MM.1S (cell line): Measurements from ENCODE around the gene BTBD8.

Experiments used
- DNase-seq: peaks from one replicate; pipeline ENCODE4 v3.0.0-alpha.2; 2015
- H2AFZ ChIP-seq: fragments of 300-600 bp; sonication (generic); 2 replicates; pipeline ENCODE4 v1.6.0; 2016; ENCODE audit warnings: antibody characterized with exemption, low read length
- H3F3A ChIP-seq: fragments of 300-600 bp; sonication (generic); 2 replicates; pipeline ENCODE4 v1.6.1; 2016; ENCODE audit warnings: mild to moderate bottlenecking, antibody characterized with exemption, low read length, moderate library complexity, mixed read lengths; ENCODE audit not compliant: insufficient read depth
- H3K27ac ChIP-seq: fragments of 300-600 bp; sonication (generic); 2 replicates; pipeline ENCODE4 v1.5.1; 2016; ENCODE audit warnings: mild to moderate bottlenecking, low read length
- H3K27me3 ChIP-seq: fragments of 300-600 bp; sonication (generic); replicated peaks from 2 replicates; pipeline ENCODE4 v1.6.0; 2016; ENCODE audit warnings: low read length; ENCODE audit not compliant: insufficient read depth
- H3K36me3 ChIP-seq: fragments of 300-600 bp; sonication (generic); replicated peaks from 2 replicates; pipeline ENCODE4 v1.6.1; 2016; ENCODE audit warnings: mild to moderate bottlenecking, low read length, mixed read lengths; ENCODE audit not compliant: insufficient read depth
- H3K4me1 ChIP-seq: fragments of 300-600 bp; sonication (generic); 2 replicates; pipeline ENCODE4 v1.6.1; 2016; ENCODE audit warnings: low read length, mixed read lengths
- H3K4me2 ChIP-seq: fragments of 300-600 bp; sonication (generic); 2 replicates; pipeline ENCODE4 v1.6.0; 2016; ENCODE audit warnings: low read depth, low read length
- H3K4me3 ChIP-seq: fragments of 300-600 bp; sonication (generic); 2 replicates; pipeline ENCODE4 v1.5.1; 2016; ENCODE audit warnings: low read length, mixed read lengths
- H3K79me2 ChIP-seq: fragments of 300-600 bp; sonication (generic); 2 replicates; pipeline ENCODE4 v1.6.1; 2016; ENCODE audit warnings: mixed run types, low read length, mixed read lengths
- H3K9ac ChIP-seq: fragments of 300-600 bp; sonication (generic); 2 replicates; pipeline ENCODE4 v1.6.1; 2016; ENCODE audit warnings: low read length, mixed read lengths
- H3K9me2 ChIP-seq: fragments of 300-600 bp; sonication (generic); replicated peaks from 2 replicates; pipeline ENCODE4 v1.6.1; 2016; ENCODE audit warnings: mild to moderate bottlenecking, low read length, mixed read lengths; ENCODE audit not compliant: insufficient read depth
- H3K9me3 ChIP-seq: fragments of 300-600 bp; sonication (generic); replicated peaks from 2 replicates; pipeline ENCODE4 v1.6.1; 2016; ENCODE audit warnings: mild to moderate bottlenecking, low read length, mixed read lengths; ENCODE audit not compliant: insufficient read depth
- H4K20me1 ChIP-seq: fragments of 300-600 bp; sonication (generic); 2 replicates; pipeline ENCODE4 v1.6.1; 2016; ENCODE audit warnings: mild to moderate bottlenecking, low read length, moderate library complexity, mixed read lengths; ENCODE audit not compliant: insufficient read depth
- CTCF ChIP-seq: fragments of 300-600 bp; sonication (generic); IDR thresholded peaks from 2 replicates; pipeline ENCODE4 v1.5.1; 2016; ENCODE audit warnings: antibody characterized with exemption, low read length, mixed read lengths
- EZH2 ChIP-seq: fragments of 300-600 bp; sonication (generic); optimal IDR thresholded peaks from 2 replicates; pipeline ENCODE3; 2017; ENCODE audit warnings: low read depth, mild to moderate bottlenecking, antibody characterized with exemption, low read length, mixed read lengths
- EZH2phosphoT487 ChIP-seq: fragments of 300-600 bp; sonication (generic); IDR thresholded peaks from 2 replicates; pipeline ENCODE4 v1.6.1; 2018; ENCODE audit warnings: antibody characterized with exemption, low read length

BTBD8 gene

DNA sequence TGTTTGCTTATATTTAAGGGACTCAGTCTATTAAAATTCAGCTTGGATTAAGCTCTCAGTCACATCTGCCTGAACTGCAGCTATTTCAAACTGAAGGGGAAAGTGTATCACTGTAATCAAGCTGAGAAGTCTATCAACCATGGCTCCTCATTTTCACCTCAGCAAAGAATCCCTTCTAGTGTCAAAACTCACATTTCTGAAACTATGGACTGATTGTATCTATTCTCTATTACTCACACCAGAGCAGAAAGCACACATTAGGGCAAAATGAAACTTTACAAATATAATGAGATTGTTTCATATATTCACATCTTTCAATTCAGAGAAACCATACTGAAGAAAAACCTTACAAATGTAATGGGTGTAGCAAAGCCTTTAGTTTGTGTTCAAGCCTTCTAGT, 123.0 kb downstream of the BTBD8 start:
- H3K27me3 ChIP-seq = no peaks in the 10 kb centered on the region
- H3K9me2 ChIP-seq = no peaks in the 10 kb centered on the region
- no peak for DNase-seq
- H3F3A ChIP-seq = no peaks in the 10 kb centered on the region
- no peak overlapping the region for H3K4me2 ChIP-seq
- no peak overlapping the region for H3K27ac ChIP-seq
- H3K9me3 ChIP-seq = no peaks in the 10 kb centered on the region
- H3K36me3 ChIP-seq = no peaks in the 10 kb centered on the region
- H3K79me2 ChIP-seq = no peaks in the 10 kb centered on the region
- H4K20me1 ChIP-seq = no peaks in the 10 kb centered on the region
- H2AFZ ChIP-seq = no peak overlapping the region
- H3K4me3 ChIP-seq = no peak overlapping the region
- H3K9ac ChIP-seq = no peak overlapping the region
- TF ChIP-seq EZH2phosphoT487 = no peak
- H3K4me1 ChIP-seq = no peaks in the 10 kb centered on the region

- Histone ChIP-seq H3K4me1 (no peaks in the 10 kb centered on the region), H3K9me2 (no peaks in the 10 kb centered on the region), H3K27ac (no peak overlapping the region), H3K27me3 (no peaks in the 10 kb centered on the region), H3K9me3 (no peaks in the 10 kb centered on the region), H3K4me2 (no peak overlapping the region), H2AFZ (no peak overlapping the region), H3K79me2 (no peaks in the 10 kb centered on the region), H3K36me3 (no peaks in the 10 kb centered on the region), H3K9ac (no peak overlapping the region), H3F3A (no peaks in the 10 kb centered on the region), H4K20me1 (no peaks in the 10 kb centered on the region), H3K4me3 (no peak overlapping the region)
- no peak for DNase-seq
- no peak for TF ChIP-seq EZH2phosphoT487
- TF ChIP-seq CTCF = no peak
These were observed 130.6 kb downstream of the BTBD8 start for GRCh38 chr1:92210701-92211100.

DNA sequence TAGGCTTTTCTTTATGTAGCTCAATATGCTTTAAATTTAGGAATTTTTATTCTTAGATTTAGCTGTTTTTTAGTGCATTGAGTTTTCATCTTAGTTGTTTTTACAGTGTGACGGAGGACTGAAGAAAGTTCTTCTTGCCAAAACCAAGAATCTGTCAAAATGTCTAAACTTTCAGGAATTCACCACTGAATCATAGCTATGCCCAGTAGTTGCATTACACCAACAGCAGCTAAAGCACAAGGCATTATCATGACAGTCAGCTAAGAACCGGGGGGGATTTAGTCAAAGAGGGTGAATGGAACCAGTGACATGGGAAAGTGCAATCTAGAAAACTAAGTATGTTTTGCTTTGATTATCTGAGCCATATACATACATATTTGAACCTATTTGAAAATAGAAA, 131.0 kb downstream of the BTBD8 start:
- no peak for TF ChIP-seq CTCF
- no peak for DNase-seq
- no peaks in the 10 kb centered on the region for H3K27me3 ChIP-seq
- no peak overlapping the region for H2AFZ ChIP-seq
- no peaks in the 10 kb centered on the region for H3K36me3 ChIP-seq
- no peaks in the 10 kb centered on the region for H3K9me3 ChIP-seq
- no peaks in the 10 kb centered on the region for H3K4me1 ChIP-seq
- H3K9ac ChIP-seq = no peak overlapping the region
- H3K27ac ChIP-seq = no peak overlapping the region
- no peaks in the 10 kb centered on the region for H3K79me2 ChIP-seq
- no peaks in the 10 kb centered on the region for H4K20me1 ChIP-seq
- H3K4me3 ChIP-seq = no peak overlapping the region
- H3K4me2 ChIP-seq = no peak overlapping the region
- H3K9me2 ChIP-seq = no peaks in the 10 kb centered on the region
- no peaks in the 10 kb centered on the region for H3F3A ChIP-seq

DNA sequence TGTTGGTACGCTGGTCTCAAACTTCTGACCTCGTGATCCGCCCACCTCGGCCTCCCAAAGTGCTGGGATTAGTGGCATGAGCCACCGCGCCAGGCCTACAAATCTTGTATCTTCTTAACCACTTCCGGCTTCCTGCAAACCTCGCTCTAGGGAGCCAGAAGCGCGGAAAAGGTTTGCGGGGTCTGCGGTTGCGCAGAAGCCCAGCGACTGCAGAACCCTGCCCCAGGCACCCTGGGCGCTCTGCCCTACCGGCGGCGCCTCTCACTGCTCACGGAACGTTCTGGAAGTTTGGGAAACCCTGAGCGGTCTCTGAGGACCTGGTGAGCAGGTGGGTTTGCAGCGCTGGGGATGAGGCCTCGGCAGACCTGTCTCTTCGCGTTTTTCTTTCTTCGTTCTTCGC, 137.6 kb downstream of the BTBD8 start, which contains the start of gene C1orf146:
Gene C1orf146, plus strand, starts transcription at position 195 of the 400 bp plus-strand sequence. CDS start 13,506 bp downstream, outside the sequence.
- H3K9me3 ChIP-seq = no peaks in the 10 kb centered on the region
- H3K4me3 ChIP-seq = no peak within 1 kb of the TSS
- no peaks in the 10 kb centered on the region for H3K4me1 ChIP-seq
- no peak within 1 kb of the TSS for H3K9ac ChIP-seq
- H3F3A ChIP-seq = no peaks in the 10 kb centered on the region
- no peak within 1 kb of the TSS for H3K4me2 ChIP-seq
- no peak within 1 kb of the TSS for H2AFZ ChIP-seq
- no peaks in the 10 kb centered on the region for H3K27me3 ChIP-seq
- H3K79me2 ChIP-seq = no peaks in the 10 kb centered on the region
- H3K27ac ChIP-seq = no peak within 1 kb of the TSS
- no peaks in the 10 kb centered on the region for H3K9me2 ChIP-seq
- DNase-seq = no peak
- no peaks in the 10 kb centered on the region for H3K36me3 ChIP-seq
- TF ChIP-seq CTCF = no peak
- TF ChIP-seq EZH2phosphoT487 = no peak
- no peak for TF ChIP-seq EZH2
- H4K20me1 ChIP-seq = no peaks in the 10 kb centered on the region
